GM12874 (cell line): ENCODE measurements around the gene CTXN1.

Source experiments
- TF ChIP-seq, protein P1 (sequence below): IDR thresholded peaks from 2 replicates; pipeline ENCODE4 v1.5.1; 2011; ENCODE audit warnings: low read depth, mild to moderate bottlenecking, control low read depth, low read length, moderate library complexity; ENCODE audit not compliant: insufficient read depth

Gene CTXN1

GRCh38 chr19:7883105-7883504 is 42.8 kb downstream of the CTXN1 start:
- TF ChIP-seq, protein P1, sequence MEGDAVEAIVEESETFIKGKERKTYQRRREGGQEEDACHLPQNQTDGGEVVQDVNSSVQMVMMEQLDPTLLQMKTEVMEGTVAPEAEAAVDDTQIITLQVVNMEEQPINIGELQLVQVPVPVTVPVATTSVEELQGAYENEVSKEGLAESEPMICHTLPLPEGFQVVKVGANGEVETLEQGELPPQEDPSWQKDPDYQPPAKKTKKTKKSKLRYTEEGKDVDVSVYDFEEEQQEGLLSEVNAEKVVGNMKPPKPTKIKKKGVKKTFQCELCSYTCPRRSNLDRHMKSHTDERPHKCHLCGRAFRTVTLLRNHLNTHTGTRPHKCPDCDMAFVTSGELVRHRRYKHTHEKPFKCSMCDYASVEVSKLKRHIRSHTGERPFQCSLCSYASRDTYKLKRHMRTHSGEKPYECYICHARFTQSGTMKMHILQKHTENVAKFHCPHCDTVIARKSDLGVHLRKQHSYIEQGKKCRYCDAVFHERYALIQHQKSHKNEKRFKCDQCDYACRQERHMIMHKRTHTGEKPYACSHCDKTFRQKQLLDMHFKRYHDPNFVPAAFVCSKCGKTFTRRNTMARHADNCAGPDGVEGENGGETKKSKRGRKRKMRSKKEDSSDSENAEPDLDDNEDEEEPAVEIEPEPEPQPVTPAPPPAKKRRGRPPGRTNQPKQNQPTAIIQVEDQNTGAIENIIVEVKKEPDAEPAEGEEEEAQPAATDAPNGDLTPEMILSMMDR, result no peak

- TF ChIP-seq, protein P1, result no peak
Measured at GRCh38 chr19:7881910-7882309, 44.0 kb downstream of the CTXN1 start.

DNA sequence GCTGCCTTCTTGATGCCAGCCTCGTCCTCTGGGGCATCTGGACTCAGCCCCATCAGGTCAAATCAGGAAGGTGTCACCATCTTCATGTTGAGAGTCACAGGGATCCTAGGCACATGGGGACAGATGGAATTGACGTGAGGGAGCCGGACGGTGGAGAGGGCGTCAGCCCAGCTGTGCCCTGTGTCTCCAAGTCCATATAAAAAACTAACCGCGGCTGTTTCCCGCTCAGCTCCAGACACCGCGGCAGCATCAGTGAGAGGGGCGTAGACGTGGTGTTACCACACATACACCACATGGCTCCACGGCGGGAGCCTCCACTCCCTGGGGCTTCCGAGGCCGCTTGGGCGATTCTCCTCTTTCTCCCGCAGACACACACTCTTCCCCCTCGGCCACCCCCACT is 46.1 kb downstream of the CTXN1 start:
- TF ChIP-seq, protein P1, result no peak

GRCh38 chr19:7879111-7879807 is 46.7 kb downstream of the CTXN1 start:
- TF ChIP-seq, protein P1, result no peak

DNA sequence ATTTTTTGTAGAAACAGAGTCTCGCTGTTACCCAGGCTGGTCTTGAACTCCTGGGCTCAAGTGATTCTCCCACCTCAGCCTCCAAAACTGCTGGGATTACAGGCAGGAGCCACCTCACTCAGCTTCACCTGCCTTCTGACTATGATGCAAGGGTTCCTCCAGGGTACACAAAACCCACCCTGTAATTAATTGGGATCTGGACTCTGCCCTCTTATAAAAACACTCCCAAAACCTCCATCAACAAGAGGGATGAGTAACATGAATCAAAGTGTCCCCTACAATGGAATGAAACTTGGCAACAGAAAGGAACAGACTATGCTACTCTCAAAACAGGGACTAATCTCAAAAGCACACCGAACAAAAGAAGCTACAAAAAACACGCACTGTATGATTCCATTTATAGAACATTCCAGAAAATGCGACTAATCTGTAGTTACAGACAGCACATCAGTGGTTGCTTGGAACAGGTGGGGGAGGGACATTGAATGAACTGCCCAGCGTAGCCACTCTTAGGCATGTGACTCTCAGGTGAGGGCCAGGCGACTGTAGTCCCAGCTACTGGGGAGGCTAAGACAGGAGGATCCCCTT is 48.6 kb downstream of the CTXN1 start:
- TF ChIP-seq, protein P1, result no peak

DNA sequence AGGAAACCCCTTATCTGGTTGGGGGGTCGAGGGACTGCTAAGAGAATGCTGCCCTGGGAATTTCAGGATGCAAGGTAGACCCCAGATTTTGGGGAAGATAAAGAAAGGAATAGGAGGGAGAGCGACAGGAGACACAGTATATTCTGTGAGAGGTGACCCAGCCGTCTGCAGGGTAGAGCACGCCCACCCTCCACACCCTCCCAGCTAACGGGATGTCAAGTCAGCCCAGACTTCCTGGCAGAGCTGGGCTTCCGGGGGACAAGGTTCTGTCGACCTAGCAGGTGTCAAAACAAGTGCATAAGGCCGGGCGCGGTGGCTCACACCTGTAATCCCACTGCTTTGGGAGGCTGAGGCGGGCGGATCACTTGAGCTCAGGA is 51.0 kb downstream of the CTXN1 start:
- TF ChIP-seq, protein P1, result no peak
